Measurements from ENCODE around the gene DNTT.
"Not testable (repeated sequence)": the region's sequence is repeated elsewhere in the genome, so short reads cannot be mapped to it uniquely, and the experiment has no call there.

Gene DNTT

DNA sequence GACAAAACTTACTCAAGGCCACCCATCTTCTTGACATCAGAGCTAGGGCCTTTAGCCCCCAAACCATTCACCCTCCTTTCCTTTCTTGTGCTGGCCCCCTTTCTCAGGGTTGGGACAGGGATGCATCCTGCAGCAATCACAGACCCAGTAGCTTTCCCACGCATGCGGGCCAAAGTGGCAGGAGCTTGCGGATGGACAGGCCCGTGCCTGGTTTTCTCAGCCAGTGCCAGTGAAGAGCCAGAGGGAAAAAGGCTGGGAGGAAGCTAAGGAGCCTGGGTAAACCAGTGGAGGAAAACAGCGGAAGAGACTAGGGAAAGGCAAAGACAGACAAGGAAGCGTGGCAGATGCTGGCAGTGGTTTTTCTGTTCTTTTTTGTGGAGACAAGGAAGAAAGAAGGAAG is 27.8 kb upstream of the DNTT start:
- DNase-seq (ENCODE audit: low read depth) = no peak

DNA sequence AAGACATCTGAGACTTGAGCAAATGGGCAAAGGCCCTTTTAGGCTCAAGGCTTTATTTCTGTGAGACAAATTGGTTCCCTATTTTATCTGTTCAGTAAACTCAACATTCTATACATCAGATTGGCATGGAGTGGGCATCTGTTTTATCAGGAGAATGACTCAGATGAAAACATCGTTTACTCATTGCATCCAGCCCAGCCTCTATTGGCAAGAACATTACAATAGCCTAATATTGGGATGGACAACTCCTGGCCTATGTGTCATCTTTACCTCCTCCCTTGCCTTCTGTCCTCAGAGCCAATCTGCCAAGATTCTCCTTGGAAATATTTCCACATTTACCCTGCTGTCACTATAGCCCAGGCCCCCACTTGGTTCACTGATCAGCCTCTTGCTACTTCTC is 27.4 kb upstream of the DNTT start:
- no peak for DNase-seq (ENCODE audit: low read depth)

DNA sequence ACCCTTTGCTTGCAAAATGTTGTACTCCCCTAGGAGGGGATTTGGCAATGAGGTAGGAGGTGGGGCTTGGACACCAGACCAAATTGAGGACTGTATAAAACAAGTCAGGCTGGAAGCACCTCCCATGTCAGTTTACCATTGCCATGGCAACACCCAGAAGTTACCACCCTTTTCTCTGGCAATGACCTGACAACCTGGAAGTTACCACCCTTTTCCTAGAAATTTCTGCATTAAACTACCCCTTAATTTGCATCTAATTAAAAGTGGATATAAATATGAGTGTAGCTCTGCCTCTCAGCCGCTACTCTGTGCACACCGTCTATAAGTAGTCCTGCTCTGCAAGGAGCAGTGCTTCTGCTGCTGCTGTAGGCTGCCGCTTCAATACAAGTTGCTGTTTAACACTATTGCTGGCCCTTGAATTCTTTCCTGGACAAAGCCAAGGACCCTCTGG is 25.0 kb upstream of the DNTT start:
- DNase-seq (ENCODE audit: low read depth) = no peak

DNA sequence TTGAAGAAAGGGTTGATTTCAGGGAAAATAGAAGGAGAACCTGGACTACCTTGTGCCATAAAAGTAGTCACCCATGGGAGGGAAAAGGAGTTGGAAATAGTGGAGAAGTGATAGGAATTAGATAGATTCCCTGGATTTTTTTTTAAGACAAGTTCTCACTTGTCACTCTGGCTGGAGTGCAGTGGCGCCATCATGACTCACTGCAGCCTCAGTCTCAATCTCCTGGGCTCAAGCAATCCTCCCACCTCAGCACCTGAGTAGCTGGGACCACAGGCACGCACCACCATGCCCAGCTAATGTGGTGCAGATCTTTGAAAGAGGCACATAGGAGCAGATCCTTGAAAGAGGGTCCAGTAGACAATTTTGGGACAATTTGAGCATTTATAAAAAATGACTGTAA is 23.4 kb upstream of the DNTT start:
- DNase-seq (ENCODE audit: low read depth) = no peak

DNA sequence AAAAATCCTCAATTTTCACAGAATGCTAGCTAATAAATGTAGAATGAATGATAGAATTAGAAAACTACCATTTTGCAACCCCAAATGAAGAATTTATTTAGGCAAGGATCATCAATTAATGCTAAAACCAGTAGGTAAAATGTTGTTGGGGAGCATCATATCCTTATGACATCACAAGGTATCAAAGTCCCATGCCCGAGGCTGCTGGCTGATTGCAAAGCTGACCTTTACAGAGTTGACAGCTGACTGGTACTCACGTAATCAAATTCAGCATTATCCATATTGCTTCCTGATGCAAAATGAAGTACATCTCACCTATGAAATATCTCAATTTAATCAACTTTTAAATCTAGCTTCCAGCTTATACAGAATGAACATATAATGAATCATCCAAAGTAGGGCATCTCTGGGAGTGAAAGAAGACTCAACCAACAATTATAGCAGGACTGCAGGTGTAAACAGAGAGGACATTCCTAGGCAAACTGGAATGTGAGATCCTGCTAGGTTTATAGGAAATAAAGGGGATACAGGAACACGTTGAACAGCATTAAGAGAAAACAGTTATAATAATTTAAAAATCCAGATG is 22.7 kb upstream of the DNTT start:
- DNase-seq (ENCODE audit: low read depth) = no peak

DNA sequence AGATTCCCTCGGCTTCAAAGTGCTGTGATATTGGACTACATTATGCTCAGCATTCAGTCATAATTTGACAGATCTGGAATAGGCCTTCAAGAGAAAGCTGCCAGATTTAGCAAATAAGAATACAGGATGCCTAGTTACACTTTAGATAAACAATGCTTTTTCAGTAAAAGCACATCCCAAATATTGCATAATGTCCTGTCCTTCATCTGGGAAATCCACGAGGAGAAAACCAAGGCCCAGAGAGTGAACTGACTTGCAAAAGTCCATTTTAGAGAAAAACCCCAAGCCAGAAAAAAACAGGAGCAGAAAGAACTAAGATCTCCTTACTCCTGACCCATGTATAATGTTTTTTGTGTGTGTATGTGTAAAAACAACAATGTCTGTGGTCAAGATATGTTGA is 20.9 kb upstream of the DNTT start:
- no peak for DNase-seq (ENCODE audit: low read depth)

DNA sequence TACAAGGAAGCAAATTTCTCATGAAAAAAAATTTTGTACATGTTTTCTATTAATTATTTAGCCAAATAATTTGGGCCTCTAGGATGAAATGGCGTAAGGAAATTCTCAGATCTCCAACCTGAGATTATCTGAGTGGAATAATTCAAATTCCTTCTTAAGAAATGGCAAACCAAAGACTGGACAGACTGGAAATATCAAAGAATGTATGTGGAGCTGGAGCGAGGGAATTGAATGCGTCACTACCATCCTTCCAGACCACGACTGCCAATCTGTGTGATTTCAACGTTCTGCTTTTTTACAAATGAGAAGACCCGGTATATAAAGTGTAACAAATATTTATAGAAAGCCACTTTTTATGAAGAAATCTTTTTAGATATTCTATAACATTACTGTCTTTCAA is 20.5 kb upstream of the DNTT start:
- DNase-seq (ENCODE audit: low read depth) = no peak

DNA sequence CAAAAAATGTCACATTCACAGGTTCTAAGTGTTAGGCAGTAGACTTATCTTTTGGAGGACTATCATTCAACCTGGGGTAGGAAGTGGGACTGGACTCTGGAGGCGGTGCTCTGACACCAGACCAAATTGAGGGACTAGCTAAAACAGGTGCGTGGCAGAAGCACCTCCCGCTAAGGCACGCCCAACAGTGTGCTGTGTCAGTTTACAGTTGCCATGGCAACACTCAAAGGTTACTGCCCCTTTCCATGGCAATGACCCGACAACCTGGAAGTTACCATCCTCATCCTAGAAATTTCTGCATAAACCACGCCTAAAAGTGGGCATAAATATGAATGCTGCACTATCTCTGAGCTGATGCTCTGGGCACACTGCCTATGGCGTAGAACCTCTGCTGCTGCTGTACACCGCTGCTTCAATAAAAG is 18.9 kb upstream of the DNTT start:
- no peak for DNase-seq (ENCODE audit: low read depth)

DNA sequence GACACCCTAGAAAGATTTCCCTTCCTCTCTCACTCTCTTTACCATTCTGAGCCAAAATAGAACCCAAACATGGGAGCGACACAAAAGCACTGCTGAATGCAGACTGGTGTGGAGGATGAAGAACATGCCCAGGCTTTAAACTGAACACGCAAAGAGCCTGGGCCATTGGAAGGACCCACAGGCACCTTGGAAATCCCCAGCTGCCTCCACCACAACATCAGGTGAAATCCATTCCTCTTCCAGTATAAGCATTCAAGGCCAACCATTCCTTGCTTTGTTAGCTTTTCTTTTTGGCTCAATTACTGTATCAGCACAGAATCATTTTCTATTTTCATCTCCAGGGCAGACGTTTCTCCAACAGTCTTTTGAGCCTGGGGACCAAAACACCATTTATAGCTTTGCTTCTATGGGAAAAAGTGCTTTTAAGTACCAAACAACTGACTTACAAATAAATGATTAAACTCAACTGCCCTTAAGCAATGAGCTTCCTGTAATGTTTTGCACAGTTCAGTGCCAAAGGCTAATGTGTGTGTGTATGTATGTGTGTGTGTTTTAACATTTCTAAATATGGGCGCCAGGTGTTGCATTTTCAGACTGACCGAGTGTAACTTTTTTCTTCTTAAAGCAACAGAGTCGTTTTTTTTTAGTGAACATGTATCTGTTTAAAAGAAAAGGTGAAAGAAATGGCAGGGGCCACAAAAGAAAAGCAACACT is 16.7 kb upstream of the DNTT start:
- no peak for DNase-seq (ENCODE audit: low read depth)

DNA sequence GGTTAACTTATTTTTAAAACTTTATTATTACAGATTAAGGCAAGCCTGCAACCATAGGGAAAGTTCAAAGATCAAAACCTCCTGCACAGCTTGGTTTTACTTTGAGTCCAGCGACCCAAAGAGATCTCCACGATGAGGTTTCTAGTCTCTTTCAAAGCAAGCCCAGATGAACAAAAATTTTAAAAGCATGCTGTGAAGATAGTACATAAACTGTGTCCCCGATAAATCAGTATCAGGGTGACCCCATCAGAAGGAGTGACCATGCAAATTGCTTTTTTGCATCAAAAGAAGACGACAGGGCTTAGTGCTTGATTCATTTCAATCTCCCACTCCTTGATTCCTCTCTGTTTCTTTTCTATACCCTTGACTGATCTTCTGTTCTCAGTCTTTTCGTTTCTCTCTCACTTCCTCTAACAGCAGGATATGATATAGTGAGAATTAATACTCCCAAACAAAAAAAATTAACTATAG is 16.0 kb upstream of the DNTT start:
- DNase-seq (ENCODE audit: low read depth) = no peak

DNA sequence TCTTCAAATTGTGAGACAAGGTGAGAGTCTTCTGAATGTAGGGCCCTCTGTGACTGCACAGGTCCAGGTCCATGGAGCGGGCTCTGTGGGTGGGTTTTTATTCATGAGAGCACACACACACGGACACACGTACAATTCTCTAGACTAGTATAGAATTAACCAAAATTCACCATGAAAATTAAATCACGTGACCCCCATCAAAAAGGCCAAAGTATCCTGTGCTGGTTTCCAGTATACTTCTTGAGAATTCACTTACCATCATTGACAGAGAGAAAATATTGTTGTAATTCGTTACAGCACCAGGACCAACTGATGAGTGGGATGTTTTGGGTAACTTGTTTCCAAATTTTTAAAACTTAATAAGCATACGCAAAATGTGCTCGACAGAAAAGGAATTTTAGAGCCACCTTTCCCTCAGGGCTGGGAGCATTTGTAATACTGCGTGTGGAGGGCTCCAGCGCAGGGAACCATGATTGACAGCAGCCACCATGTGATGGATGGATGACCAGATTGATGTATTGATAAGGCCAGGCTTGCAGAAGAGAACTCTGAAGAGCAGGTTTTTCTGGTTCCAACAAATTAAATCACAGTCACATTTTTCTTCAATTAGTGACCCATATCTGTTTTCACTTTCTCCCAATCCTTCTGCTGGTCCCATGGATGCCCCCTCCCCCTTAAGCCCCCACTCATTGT is 14.9 kb upstream of the DNTT start:
- no peak for DNase-seq (ENCODE audit: low read depth)

DNA sequence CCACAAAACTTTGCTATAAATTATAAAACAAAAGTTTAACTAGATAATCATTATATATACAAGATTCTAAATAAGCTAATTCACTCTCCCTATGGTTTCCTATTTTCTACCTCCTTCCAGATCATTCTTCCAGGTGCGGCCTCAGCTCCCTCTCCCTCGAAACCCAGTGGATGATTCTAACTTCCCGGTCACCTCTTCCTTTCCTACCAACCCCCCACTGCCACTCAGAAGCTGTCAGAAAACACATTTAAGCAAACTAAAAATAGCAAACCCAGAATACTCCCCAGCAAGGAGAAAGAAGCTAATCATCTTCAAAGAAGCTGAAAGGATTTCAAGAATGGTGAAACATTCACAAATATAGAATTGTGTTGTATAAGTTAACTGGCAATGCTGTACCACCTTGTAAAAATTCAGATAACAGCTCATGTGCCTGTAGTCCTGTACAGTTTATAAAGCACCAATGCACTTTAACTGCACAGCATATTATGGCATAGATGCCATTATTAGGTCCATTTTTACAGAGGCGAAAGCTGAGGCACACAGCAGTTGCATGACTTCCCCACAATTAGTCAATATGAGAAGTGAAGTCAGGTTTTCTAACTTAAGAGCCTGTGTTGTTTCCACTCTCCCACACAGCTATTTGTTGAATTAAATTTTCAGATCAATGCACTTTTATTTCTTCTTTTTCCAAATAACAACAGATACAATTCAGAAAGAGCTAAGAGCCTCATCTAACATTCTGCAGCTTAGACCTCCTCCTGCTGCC is 13.7 kb upstream of the DNTT start:
- no peak for DNase-seq (ENCODE audit: low read depth)

DNA sequence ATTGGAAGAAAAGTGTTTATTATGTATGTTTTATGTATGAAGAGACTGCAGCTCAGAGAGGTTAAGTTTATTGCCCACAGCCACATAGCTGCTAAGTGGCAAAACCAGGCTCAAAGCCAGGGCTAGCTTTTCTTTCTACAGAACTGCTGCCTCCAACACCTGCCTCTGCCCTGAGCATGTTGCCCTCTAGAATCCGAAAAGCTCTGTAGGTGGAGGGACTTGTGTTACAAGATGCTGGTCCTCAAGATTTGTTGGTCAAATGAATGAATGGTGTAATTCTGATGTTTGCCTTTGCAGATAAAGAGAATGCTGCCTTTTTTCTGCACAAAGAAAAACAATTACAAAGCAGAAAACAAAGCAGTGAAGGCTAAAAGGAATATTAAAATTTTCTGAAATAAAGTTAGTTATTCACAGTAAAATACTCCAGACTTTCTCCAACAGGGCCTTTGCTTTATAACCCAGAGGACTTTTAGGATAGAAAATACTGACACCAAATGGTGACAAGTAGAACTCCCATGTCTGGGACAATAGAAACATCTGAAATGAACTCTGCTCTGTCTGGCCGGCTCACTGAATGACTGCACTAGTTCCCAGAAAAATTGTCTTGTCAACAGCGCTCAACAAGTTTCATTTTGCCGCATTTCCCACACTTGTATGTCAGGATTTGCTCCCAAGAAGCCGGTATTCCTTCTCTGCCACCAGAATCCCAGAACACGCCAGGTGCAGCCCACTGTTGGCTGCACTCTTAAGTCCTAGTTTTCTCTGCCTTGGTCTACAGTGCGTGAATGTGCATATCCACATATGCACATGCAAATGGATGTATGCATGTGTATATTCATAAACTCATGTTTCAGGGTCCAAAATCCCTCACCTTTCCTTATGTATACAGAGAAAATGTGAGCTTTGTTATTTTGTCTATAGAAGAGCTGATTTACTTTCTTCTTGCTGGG is 11.0 kb upstream of the DNTT start:
- peak; percentile 7 for DNase-seq (ENCODE audit: low read depth)

DNA sequence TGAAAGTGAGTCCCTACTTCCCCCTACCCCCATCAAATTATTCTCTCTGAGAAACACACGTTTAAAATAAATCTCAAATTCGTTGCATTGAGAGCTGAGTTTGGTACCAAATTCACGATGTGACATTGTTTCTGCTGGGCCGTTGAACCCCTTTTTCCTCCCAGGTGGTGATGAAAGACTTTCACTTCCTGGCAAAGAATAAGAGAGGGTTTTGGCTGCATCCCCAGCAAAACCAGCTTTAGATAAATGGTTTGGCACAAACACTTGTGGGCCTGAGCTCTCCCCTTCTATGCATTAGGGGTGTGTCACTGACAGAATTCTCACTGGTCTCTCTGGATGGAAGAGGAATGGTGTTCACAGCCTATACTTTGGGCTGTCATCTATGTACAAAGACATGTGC is 8.8 kb upstream of the DNTT start:
- DNase-seq (ENCODE audit: low read depth) = no peak

DNA sequence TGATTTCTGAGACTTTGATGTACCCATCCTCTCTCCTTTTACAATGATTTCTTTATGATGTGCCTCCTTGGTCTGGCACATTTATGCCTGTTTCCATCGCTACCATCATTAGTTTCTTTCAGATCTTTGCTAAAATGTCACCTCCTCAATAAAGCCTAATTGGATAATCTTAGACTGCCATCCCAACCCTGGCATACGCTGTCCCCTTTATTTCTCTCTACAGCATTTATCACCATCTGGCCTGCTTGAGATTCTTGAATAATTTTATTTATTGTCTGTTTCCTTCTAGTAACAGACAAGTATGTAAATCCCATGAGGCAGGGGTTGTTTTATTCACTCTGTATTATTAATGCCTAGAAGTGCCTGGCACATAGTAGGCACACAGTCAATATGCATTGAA is 6.7 kb upstream of the DNTT start:
- no peak for DNase-seq (ENCODE audit: low read depth)

DNA sequence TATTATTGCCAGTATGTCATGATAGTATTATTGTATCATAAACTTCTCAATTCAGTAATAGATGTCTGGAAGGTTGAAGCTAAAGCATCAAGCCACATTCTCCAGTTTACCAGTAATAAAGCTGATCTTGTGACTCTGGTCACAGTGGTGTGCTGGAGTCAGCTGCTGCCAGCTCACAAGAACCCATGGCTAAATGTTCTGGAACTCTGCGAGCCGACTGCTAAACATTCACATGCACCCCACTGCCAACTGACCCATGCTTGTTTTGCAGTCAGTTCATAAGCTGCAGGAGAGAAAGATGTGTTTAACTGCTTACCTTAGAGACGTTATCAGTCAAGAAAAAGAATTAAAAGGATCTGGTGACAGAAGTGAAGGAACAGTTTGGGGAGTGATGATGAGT is 5.9 kb upstream of the DNTT start:
- no peak for DNase-seq (ENCODE audit: low read depth)

DNA sequence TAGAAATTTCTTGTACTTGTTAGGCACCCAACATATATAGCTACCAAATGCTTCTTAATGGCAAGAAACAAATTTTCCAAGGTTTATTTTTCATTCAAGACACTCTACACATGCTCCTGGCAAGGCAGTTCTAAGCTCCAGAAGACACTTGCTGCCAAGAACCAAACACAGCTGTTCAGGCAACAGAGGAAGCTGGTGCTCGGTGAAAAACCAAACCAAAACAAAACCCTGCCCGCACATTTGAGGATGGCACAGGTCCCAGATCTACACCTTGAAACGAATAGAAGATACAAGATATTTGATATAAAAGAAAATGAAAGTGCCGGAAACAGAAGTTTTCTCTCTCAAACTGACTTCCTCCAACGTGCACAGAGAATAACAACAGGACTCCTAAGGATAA is 4.9 kb upstream of the DNTT start:
- no peak for DNase-seq (ENCODE audit: low read depth)

DNA sequence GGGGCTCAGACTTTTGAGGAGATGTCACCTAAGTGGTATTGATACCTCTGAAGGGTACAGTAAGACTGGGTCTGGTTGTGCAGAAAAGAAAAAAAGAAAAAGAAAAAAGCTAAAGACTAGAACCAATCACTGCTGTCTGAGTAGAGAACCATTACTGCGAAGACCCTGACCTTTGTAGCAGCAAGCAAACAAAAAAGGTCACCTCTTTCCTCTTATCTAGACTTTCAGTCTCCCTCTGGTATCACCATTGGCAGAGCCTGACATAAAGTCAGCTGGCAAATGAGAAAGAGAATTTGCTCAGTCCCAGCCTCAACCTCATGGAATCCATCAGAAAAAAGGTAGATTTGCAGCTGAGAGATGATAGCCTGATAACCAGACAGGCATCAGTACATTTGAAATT is 2.6 kb upstream of the DNTT start:
- no peak for DNase-seq (ENCODE audit: low read depth)

DNA sequence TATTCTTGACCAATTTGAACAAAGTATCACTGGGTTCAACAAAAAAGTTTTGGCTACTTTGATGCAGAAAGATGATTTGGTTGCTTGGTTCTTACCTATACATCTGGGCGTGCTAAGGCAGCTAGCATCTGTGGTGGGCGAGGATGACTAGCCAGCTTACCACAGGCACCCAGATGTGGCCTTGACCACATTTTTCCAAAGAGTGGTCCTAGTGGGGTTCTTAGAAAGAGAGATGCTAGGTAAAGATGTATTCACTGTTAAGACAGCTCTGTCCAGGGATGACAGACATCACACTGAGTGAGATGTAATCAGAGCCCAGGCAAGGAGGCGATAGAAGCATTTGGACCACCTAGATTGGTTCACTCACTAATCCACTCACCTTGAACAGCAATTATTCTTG is 785 bp downstream of the DNTT start:
- no peak for DNase-seq (ENCODE audit: low read depth)

DNA sequence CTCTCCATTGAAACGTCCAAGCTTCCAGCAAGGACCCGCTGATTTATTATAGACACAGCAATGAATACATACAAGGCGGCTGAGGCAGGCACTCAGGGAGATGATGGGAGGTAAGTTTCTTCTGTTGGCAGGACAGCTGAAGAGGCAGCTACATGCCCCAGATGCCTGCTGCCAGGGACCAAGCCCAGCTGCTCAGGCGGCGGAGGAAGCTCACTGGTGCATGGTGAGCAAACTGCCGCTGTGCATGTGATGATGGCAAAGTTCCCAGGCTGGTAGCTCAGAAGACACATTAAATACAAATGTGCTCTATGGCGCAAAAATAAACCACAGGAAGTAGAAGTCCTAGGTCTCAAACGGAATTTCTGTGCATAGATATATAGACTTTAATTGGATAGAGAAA is 2.3 kb downstream of the DNTT start:
- no peak for DNase-seq (ENCODE audit: low read depth)

DNA sequence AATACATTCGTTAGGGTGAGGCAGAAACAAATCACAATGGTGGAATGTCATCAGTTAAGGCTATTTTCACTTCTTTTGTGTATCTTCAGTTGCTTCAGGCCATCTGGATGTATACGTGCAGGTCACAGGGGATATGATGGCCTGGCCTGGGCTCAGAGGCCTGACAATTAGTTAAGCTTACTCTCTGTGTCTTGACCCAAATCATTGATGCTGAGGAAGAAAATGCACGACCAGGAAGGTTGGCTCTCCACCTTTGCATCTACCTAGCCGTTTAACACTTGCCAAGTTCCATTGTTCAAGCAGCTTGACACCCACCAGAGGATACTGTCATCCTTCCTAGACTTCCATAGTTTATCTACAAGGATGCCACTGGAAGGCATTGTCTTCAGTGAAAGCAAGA is 4.6 kb downstream of the DNTT start:
- DNase-seq (ENCODE audit: low read depth) = not testable (repeated sequence)

Data from GM04504 (cell line).